Activated T-cell treated with anti-CD3 and anti-CD28 coated beads for 1 hour (primary cell): Measurements from ENCODE around the gene PTPN4.
"Not testable (repeated sequence)": the region's sequence is repeated elsewhere in the genome, so short reads cannot be mapped to it uniquely, and the experiment has no call there.

ENCODE experiments used
- DNase-seq: peaks from one replicate; pipeline ENCODE4 v3.0.0-alpha.2; 2020; ENCODE audit warnings: low read depth

PTPN4 gene

DNA sequence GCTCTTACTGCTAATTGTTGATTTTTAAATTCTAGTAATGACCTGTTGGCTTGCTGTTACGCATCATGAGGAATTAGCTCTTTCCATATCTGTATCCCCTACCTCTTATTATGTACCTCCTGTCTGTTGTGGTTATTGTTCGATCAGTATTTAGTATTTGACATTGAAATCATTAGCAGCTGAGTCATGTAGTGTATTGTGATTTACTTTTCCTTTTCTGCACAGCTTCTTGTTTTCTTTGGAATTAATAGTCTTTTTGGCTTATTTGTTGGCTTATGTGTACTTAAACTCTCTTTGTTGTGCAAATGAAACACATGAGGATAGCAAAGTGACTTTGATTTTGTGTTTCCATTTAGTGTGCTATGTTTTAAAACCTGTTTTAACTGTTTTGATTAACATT lies 257.5 kb downstream of the PTPN4 start:
- no peak for DNase-seq

DNA sequence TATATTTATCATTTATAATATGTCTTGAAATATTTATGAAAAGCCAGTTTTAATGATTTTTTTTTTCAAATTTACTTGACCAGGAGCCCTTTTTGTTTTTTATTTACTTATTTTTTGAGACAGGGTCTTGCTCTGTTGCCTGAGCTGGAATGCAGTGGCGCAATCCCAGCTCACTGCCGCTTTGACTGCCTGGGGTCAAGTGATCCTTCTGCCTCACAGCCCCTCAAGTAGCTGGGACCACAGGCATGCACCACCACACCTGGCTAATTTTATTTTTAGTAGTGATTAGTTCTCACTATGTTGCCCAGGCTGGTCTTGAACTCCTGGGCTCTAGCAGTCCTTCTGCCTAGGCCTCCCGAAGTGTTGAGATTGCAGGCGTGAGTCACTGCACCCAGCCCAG lies 258.8 kb downstream of the PTPN4 start:
- no peak for DNase-seq

DNA sequence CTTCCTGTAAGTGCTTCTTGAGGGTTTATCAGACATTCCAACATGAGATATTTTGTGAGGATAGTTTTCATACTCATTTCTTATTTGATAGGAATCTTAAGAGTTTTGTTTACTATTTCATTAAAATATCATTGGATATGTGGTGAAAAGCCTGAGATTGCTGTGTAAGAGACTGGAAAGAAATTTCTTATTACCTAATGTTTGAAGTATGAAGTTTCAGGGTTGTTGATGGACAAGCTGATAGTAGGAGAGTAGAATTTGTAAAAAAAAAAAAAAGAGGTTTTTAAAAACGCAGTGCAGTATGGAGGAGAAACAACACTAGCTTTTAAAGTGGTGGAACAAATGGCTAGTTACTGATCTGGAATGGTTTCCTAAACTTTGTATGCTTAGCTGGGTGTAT lies 260.8 kb downstream of the PTPN4 start:
- DNase-seq = no peak

DNA sequence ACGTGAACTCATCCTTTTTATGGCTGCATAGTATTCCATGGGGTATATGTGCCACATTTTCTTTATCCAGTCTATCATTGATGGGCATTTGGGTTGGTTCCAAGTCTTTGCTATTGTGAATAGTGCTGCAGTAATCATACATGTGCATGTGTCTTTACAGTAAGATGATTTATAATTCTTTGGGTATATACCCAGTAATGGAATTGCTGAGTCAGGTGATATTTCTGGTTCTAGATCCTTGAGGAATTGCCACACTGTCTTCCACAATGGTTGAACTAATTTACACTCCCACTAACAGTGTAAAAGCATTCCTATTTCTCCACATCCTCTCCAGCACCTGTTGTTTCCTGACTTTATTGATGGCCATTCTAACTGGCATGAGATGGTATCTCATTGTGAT lies 262.8 kb downstream of the PTPN4 start:
- not testable (repeated sequence) for DNase-seq

DNA sequence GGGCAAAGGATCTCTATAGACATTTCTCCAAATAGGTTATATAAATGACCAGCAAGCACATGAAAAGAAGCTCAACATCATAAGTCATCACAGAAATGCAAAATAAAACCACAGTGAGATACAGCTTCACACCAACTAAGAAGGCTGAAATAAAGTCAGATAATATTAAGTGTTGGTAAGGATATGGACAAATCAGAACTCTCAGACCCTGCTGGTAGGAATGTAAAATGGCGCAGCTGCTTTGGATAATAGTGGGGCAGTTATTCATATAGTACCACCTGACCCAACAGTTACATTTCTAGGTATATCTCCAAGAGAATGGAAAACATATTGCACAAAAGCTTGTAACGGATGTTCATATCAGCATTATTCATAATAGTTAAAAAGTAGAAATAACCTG lies 267.2 kb downstream of the PTPN4 start:
- DNase-seq = no peak

DNA sequence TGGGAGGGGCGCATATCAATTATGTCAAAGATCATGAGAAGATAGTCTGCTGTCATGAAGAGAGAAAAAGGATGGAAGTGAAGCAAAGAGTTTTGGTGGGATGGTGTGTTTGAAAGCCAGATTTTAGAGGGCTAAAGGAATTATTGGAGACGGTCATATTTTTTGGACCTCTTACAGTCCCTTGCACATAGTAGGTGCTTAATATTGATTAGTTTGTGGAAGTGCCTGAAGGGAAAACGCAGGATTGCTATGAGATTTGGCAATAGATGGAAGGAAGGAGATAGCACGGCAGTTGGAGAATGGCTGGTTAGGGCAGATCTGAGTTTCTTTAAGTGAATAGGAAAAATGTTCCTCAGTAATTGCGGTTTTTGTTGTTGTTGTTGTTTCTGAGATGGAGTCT lies 269.1 kb downstream of the PTPN4 start:
- DNase-seq = no peak

DNA sequence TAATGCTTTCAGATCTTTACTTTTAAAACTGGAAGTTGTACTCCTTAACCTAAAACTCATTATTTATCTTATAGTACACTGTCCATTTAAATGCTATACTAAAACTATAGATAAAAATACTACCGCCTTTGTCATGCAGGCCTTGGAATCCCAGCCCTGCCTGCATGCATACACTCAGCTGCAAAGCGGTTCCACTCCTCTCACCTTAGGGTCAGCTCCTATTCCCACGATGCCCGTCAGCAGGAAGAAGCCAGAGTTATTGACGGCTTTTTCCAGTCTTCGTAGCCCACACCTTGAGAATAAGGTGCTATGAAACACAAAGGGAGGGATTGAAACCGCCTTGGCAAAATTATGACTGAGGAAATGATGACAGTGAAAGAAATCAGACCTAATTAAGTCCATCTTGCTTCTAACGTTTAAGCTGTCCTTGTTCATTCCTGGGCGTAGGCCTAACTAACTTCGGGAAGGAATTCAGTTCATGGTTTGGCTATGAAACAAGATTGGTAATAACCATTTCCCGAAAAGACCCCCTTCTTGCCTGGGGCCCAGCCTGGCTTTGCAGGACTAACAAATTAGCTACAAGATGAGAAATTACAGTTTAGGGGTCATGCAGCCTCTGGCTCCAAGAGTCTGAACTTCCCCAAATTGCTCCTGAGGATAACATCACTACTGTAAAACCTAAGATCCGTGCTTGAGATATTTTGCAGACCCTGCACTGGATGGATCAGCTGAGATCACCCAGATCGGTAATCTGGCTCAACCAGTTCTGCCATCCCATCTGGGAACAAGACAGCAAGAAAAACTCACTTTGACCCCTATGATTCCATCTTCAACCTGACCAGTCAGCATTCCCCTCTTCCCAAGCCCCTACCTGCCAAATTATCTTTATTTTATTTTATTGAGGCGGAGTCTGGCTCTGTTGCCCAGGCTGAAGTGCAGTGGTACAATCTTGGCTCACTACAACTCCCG lies 270.2 kb downstream of the PTPN4 start:
- DNase-seq = no peak

DNA sequence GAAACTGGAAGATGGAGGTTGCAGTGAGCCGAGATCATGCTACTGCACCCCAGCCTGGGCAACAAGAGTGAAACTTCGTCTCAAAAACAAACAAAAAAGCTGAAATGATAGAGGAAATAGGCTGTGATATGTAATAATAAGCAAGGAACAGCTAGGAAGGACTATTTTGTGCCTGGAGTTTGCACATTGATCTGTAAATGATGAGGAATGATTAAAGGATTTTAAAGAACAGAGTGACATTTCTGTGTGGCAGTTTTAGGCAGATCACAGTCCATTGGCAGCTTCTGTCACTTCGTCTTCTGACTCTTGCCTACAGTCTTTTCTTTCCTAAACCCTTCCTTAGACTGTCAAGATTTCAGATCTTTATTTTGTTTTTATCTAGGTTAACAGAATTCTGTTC lies 272.6 kb downstream of the PTPN4 start:
- DNase-seq = no peak
